K562 (cell line): ENCODE data around the gene ZNRF1. TPM values are rescaled to one million over a fixed set of nuclear protein-coding genes. Genes with fewer than 3 reads are reported as not detected.
A peak's percentile ranks its signal among the peaks of the same experiment; 100 is the strongest.

Source experiments
- BRF2 ChIP-seq: IDR thresholded peaks from 3 replicates; pipeline ENCODE4 v1.6.1; 2011; ENCODE audit warnings: borderline replicate concordance, mild to moderate bottlenecking; ENCODE audit not compliant: insufficient read length, insufficient read depth
- E4F1 ChIP-seq: fragments of 250-450 bp; sonication (Bioruptor Pico); IDR thresholded peaks from 2 replicates; pipeline ENCODE4 v1.5.0; 2021; ENCODE audit warnings: mild to moderate bottlenecking, borderline replicate concordance
- ETV5 ChIP-seq: sonication (generic); formaldehyde crosslinking; IDR thresholded peaks from 2 replicates; pipeline ENCODE4 v1.4.0; 2020; ENCODE audit warnings: low read depth, mild to moderate bottlenecking, missing genetic modification reagents
- MEIS2 ChIP-seq: fragments of 450-650 bp; IDR thresholded peaks from 2 replicates; pipeline ENCODE4 v1.6.1; 2014; ENCODE audit warnings: mild to moderate bottlenecking; ENCODE audit not compliant: partially characterized antibody
- MTA1 ChIP-seq: fragments of 450-650 bp; IDR thresholded peaks from 2 replicates; pipeline ENCODE4 v1.6.1; 2017; ENCODE audit warnings: borderline replicate concordance
- NCOA2 ChIP-seq, 2 experiments: fragments of 450-650 bp; IDR thresholded peaks; 2 replicates each; pipeline ENCODE4 v1.6.1; 2018; ENCODE audit warnings: mild to moderate bottlenecking in 2 of 2, moderate library complexity in 1 of 2; ENCODE audit not compliant: partially characterized antibody in 2 of 2
- PBX2 ChIP-seq, 2 experiments: IDR thresholded peaks in 1 of 2; conservative IDR thresholded peaks in 1 of 2; 2 replicates each; pipeline ENCODE4 v1.6.1; 2016; ENCODE audit warnings: low read depth in 2 of 2, mild to moderate bottlenecking in 1 of 2, missing compliant biosample characterization in 1 of 2, missing genetic modification characterization in 1 of 2, moderate library complexity in 1 of 2
- PML ChIP-seq: IDR thresholded peaks from 2 replicates; pipeline ENCODE4 v1.6.1; 2012; ENCODE audit warnings: low read length, inconsistent platforms
- RBM15 ChIP-seq: fragments of 200-400 bp; formaldehyde crosslinking; IDR thresholded peaks from 2 replicates; pipeline ENCODE4 v1.6.1; 2018; ENCODE audit warnings: mild to moderate bottlenecking, low read length, moderate library complexity; ENCODE audit not compliant: insufficient read depth
- SRSF3 ChIP-seq: fragments of 200-400 bp; formaldehyde crosslinking; IDR thresholded peaks from 2 replicates; pipeline ENCODE4 v1.6.1; 2016; ENCODE audit warnings: mild to moderate bottlenecking, low read length, moderate library complexity; ENCODE audit not compliant: insufficient read depth
- ZNF584 ChIP-seq: fragments of 200-800 bp; sonication (Bioruptor generic); IDR thresholded peaks from 2 replicates; pipeline ENCODE4 v1.6.1; 2016; ENCODE audit warnings: low read depth, mild to moderate bottlenecking, missing genetic modification characterization, missing compliant biosample characterization
- ZSCAN29 ChIP-seq: fragments of 450-650 bp; IDR thresholded peaks from 2 replicates; pipeline ENCODE4 v1.6.1; 2017
- polyA plus RNA-seq, 8 experiments: library from polyadenylated mRNA; depleted of rRNA in 4 of 8; stranded (reverse) in 5 of 8; unstranded in 3 of 8; fragments of >200 nt; fragmentation: Nextera tagmentation in 2 of 8; fragmentation: Illumina TruSeq in 1 of 8; extraction: Ambion mirVana in 2 of 8; extraction: Trizol in 1 of 8; gene quantifications; 2 replicates each; pipeline versions ENCODE4 v1.2.1 to v1.2.3, GENCODE V29; 2011 to 2014; ENCODE audit warnings: inconsistent platforms in 1 of 8, missing spikeins in 1 of 8
- total RNA-seq, 7 experiments: library from RNA; depleted of rRNA in 6 of 7; stranded (reverse); fragments of >200 nt in 6 of 7; fragmentation: Illumina TruSeq in 2 of 7; extraction: Trizol in 2 of 7; gene quantifications; 2 replicates each; pipeline versions ENCODE4 v1.2.1 to v1.2.3, GENCODE V29; 2011 to 2021; ENCODE audit warnings: low replicate concordance in 1 of 7

The ZNRF1 gene
- total and polyA plus RNA-seq, 9 of the 15 experiments (the other 6 are each of a cell fraction or from before 2014, with no cell fraction given) = 9.5 to 37.7 (median 20.0) TPM

GRCh38 chr16:75064403-75065148 is 65.8 kb downstream of the ZNRF1 start (continued):
- TF ChIP-seq BRF2 (no peak), MTA1 (no peak), ETV5 (CRISPR knock-in tag) (no peak), RBM15 (no peak), NCOA2 (IDR thresholded peaks at IDR 0.05; ENCODE audit: partially characterized antibody in 2 of 2) (no peak), ZNF584 (CRISPR knock-in tag) (no peak), ZSCAN29 (no peak), PBX2 (CRISPR knock-in tag; IDR thresholded peaks at IDR 0.05; ENCODE audit: low read depth) (no peak), PBX2 (tag; conservative IDR thresholded peaks at IDR 0.05; ENCODE audit: low read depth) (peak; percentile 56), SRSF3 (no peak), E4F1 (CRISPR knock-in tag) (no peak), PML (no peak), MEIS2 (peak; percentile 72)
